Measurements from ENCODE around the gene PSMD1.
"Not testable (repeated sequence)": the region's sequence is repeated elsewhere in the genome, so short reads cannot be mapped to it uniquely, and the experiment has no call there.

The PSMD1 gene

GRCh38 chr2:231056453-231057416 is at the start of gene PSMD1:
Gene PSMD1 (plus strand): TSS chr2:231056867. CDS start chr2:231057026, 159 bp downstream.
- peak; percentile 92 for DNase-seq

- no peak for DNase-seq
Observed at GRCh38 chr2:231007286-231008098, 49.2 kb upstream of the PSMD1 start.

GRCh38 chr2:231008131-231008530 is 48.5 kb upstream of the PSMD1 start:
- DNase-seq: no peak

- no peak for DNase-seq
Observed at GRCh38 chr2:231009236-231009919, 47.3 kb upstream of the PSMD1 start.

GRCh38 chr2:231010201-231010730 is 46.4 kb upstream of the PSMD1 start:
- DNase-seq: no peak

GRCh38 chr2:231011526-231011925 is 45.1 kb upstream of the PSMD1 start:
- DNase-seq: no peak

GRCh38 chr2:231012463-231012862 is 44.2 kb upstream of the PSMD1 start:
- no peak for DNase-seq

- no peak for DNase-seq
Observed at GRCh38 chr2:231013820-231014219, 42.8 kb upstream of the PSMD1 start.

GRCh38 chr2:231015478-231015877 is 41.2 kb upstream of the PSMD1 start:
- no peak for DNase-seq

- no peak for DNase-seq
Observed at GRCh38 chr2:231015926-231016325, 40.7 kb upstream of the PSMD1 start.

- no peak for DNase-seq
Observed at GRCh38 chr2:231016566-231017230, 40.0 kb upstream of the PSMD1 start.

- no peak for DNase-seq
Observed at GRCh38 chr2:231017231-231017598, 39.5 kb upstream of the PSMD1 start.

- DNase-seq: no peak
Observed at GRCh38 chr2:231018184-231018583, 38.5 kb upstream of the PSMD1 start.

- DNase-seq: not testable (repeated sequence)
Observed at GRCh38 chr2:231025059-231025458, 31.6 kb upstream of the PSMD1 start.

- no peak for DNase-seq
Observed at GRCh38 chr2:231028889-231029288, 27.8 kb upstream of the PSMD1 start.

- DNase-seq: no peak
Observed at GRCh38 chr2:231029563-231029962, 27.1 kb upstream of the PSMD1 start.

GRCh38 chr2:231030725-231031124 is 25.9 kb upstream of the PSMD1 start:
- no peak for DNase-seq

GRCh38 chr2:231032575-231033140 is 24.0 kb upstream of the PSMD1 start:
- no peak for DNase-seq

- no peak for DNase-seq
Observed at GRCh38 chr2:231033147-231034132, 23.2 kb upstream of the PSMD1 start.

- DNase-seq: no peak
Observed at GRCh38 chr2:231034291-231034882, 22.3 kb upstream of the PSMD1 start.
